Cardiac muscle cell (in vitro differentiated cells and primary cell): Measurements from ENCODE around the gene BPIFB2. TPM values are rescaled to one million over a fixed set of nuclear protein-coding genes. Genes with fewer than 3 reads are reported as not detected.

Experiments
- DNase-seq, 2 donors: peaks; one replicate each; pipeline versions ENCODE4 v3.0.0 to v3.0.0-alpha.2; 2010 to 2017; ENCODE audit warnings: low read depth in 1 of 2, low spot score in 1 of 2
- H3K27ac ChIP-seq: fragments of 200-600 bp; sonication (generic); 2 replicates; pipeline ENCODE4 v1.5.1; 2016
- H3K27me3 ChIP-seq: fragments of 200-600 bp; sonication (generic); 2 replicates; pipeline ENCODE4 v1.6.0; 2016; ENCODE audit warnings: control low read depth
- H3K36me3 ChIP-seq: fragments of 200-600 bp; sonication (generic); 2 replicates; pipeline ENCODE4 v1.5.1; 2016; ENCODE audit warnings: control low read depth
- H3K4me1 ChIP-seq: fragments of 200-600 bp; sonication (generic); 2 replicates; pipeline ENCODE4 v1.8.1; 2017; ENCODE audit warnings: low read depth, mild to moderate bottlenecking, mixed run types
- H3K4me3 ChIP-seq: fragments of 200-600 bp; sonication (generic); 2 replicates; pipeline ENCODE4 v1.5.1; 2016; ENCODE audit warnings: mild to moderate bottlenecking
- H3K9me3 ChIP-seq: fragments of 200-600 bp; sonication (generic); 2 replicates; pipeline ENCODE4 v1.5.1; 2017; ENCODE audit warnings: low read depth, mild to moderate bottlenecking, control low read depth
- polyA plus RNA-seq: library from polyadenylated mRNA; unstranded; fragments of >200 nt; fragmentation: Nextera tagmentation; extraction: Ambion mirVana; gene quantifications from 2 replicates; pipeline ENCODE4 v1.2.1, GENCODE V29; 2016
- total RNA-seq: library from RNA; depleted of rRNA; stranded (reverse); fragments of >200 nt; gene quantifications from 2 replicates; pipeline ENCODE4 v1.2.3, GENCODE V29; 2016
- TF ChIP-seq, protein P1 (sequence below): IDR thresholded peaks from 2 replicates; pipeline ENCODE4 v1.5.1; 2012; ENCODE audit warnings: low read depth, mild to moderate bottlenecking, low read length

BPIFB2 gene
- total and polyA plus RNA-seq, 2 experiments from 2014 or later: not detected

DNA sequence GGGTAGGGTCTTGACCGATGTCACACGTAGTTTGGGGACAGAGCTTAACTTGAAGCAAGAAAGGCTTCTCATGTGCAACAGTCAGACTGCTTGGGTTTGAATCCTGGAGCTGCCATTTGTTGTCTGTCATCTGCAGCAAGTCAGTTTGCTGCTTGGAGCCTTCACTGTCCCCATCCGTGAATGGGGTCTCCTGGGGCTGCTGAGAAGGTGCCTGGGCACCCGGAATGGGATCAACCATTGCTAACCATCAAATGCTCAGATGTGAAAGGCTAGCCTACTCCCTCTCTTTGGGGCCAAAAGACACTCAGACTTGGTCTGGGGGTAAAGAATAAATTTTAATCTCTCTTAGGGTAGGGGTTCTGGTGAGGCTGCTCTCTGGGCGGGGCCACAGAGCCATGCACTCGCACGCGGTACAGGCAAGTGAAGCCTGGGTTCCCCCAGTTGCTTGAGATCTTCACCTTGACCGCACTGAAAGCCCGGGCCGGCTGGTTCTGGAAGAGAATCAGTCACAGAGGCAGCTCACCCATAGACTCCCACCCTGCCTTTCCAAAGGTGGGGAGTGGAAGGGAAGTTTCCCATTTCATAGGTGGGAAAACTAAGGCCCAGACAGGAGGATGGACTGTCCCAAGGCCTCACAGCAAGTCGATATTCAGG is 23.9 kb upstream of the BPIFB2 start:
- peaks cover 14% of the 10 kb centered on the region for H3K4me1 ChIP-seq
- DNase-seq: no peak
- H3K9me3 ChIP-seq: no peaks in the 10 kb centered on the region
- H3K27ac ChIP-seq: peak overlapping the region; percentile 84
- TF ChIP-seq, protein P1, sequence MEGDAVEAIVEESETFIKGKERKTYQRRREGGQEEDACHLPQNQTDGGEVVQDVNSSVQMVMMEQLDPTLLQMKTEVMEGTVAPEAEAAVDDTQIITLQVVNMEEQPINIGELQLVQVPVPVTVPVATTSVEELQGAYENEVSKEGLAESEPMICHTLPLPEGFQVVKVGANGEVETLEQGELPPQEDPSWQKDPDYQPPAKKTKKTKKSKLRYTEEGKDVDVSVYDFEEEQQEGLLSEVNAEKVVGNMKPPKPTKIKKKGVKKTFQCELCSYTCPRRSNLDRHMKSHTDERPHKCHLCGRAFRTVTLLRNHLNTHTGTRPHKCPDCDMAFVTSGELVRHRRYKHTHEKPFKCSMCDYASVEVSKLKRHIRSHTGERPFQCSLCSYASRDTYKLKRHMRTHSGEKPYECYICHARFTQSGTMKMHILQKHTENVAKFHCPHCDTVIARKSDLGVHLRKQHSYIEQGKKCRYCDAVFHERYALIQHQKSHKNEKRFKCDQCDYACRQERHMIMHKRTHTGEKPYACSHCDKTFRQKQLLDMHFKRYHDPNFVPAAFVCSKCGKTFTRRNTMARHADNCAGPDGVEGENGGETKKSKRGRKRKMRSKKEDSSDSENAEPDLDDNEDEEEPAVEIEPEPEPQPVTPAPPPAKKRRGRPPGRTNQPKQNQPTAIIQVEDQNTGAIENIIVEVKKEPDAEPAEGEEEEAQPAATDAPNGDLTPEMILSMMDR: no peak
- H3K27me3 ChIP-seq: no peaks in the 10 kb centered on the region
- H3K36me3 ChIP-seq: no peaks in the 10 kb centered on the region
- no peak overlapping the region for H3K4me3 ChIP-seq

DNA sequence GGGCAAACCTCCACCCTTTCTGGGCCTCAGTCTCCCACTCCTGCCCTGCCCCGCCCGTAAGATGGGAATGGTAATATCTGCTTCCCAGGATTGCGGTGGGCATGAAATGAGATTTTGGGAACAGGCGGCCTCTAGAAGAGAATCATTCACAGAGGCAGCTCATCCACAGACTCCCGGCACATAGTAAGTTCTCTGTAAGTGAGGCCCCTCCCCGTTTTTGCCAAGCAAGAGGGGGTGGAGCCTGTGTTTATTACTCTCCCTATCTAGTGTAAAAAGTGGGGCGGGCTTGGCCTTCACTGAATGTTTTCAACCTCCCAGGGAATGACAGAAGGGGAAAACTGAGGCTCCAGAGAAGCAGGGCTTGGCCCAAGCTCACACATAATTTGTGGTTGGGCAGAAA is 23.3 kb upstream of the BPIFB2 start:
- DNase-seq: peak in 1 of 2 donors; percentile 62
- Histone ChIP-seq H3K9me3 (no peaks in the 10 kb centered on the region), H3K36me3 (no peaks in the 10 kb centered on the region), H3K27me3 (no peaks in the 10 kb centered on the region), H3K27ac (peak overlapping the region; percentile 84), H3K4me3 (no peak overlapping the region), H3K4me1 (peaks cover 14% of the 10 kb centered on the region)
- TF ChIP-seq, protein P1: no peak

GRCh38 chr20:32984631-32985354 is 22.7 kb upstream of the BPIFB2 start:
- no peak for DNase-seq
- TF ChIP-seq, protein P1: no peak
- H3K27me3 ChIP-seq: no peaks in the 10 kb centered on the region
- peaks cover 14% of the 10 kb centered on the region for H3K4me1 ChIP-seq
- H3K9me3 ChIP-seq: no peaks in the 10 kb centered on the region
- H3K27ac ChIP-seq: peak overlapping the region; percentile 84
- H3K36me3 ChIP-seq: no peaks in the 10 kb centered on the region
- no peak overlapping the region for H3K4me3 ChIP-seq

- peak overlapping the region; percentile 84 for H3K27ac ChIP-seq
- no peak overlapping the region for H3K4me3 ChIP-seq
- no peaks in the 10 kb centered on the region for H3K27me3 ChIP-seq
- H3K36me3 ChIP-seq: no peaks in the 10 kb centered on the region
- no peak for DNase-seq
- H3K9me3 ChIP-seq: no peaks in the 10 kb centered on the region
- TF ChIP-seq, protein P1: no peak
- peaks cover 14% of the 10 kb centered on the region for H3K4me1 ChIP-seq
These were observed 21.9 kb upstream of the BPIFB2 start for GRCh38 chr20:32985596-32985995.

- TF ChIP-seq, protein P1: no peak
- H3K27me3 ChIP-seq: no peaks in the 10 kb centered on the region
- no peaks in the 10 kb centered on the region for H3K9me3 ChIP-seq
- DNase-seq: no peak
- peaks cover 14% of the 10 kb centered on the region for H3K4me1 ChIP-seq
- H3K36me3 ChIP-seq: no peaks in the 10 kb centered on the region
- no peak overlapping the region for H3K4me3 ChIP-seq
- no peak overlapping the region for H3K27ac ChIP-seq
These were observed 21.1 kb upstream of the BPIFB2 start for GRCh38 chr20:32986331-32986966.
